IPS-18a (cell line): ENCODE results near the gene CDK6.

Experiments used
- H3K27ac ChIP-seq: one replicate; pipeline ENCODE4 v1.5.1; 2013; ENCODE audit warnings: low read length
- H3K27me3 ChIP-seq: one replicate; pipeline ENCODE4 v1.6.1; 2013; ENCODE audit warnings: mild to moderate bottlenecking, low read length; ENCODE audit not compliant: control insufficient read depth, insufficient read depth
- H3K36me3 ChIP-seq: one replicate; pipeline ENCODE4 v1.6.1; 2013; ENCODE audit warnings: low read depth, low read length; ENCODE audit not compliant: control insufficient read depth
- H3K4me1 ChIP-seq: one replicate; pipeline ENCODE4 v1.6.1; 2013; ENCODE audit warnings: low read depth, low read length; ENCODE audit not compliant: control insufficient read depth
- H3K4me3 ChIP-seq: one replicate; pipeline ENCODE4 v1.5.1; 2013; ENCODE audit warnings: low read length
- H3K9ac ChIP-seq: one replicate; pipeline ENCODE4 v1.6.1; 2013; ENCODE audit warnings: mild to moderate bottlenecking, low read length, moderate library complexity
- H3K9me3 ChIP-seq: one replicate; pipeline ENCODE4 v1.6.1; 2013; ENCODE audit warnings: low read depth, low read length; ENCODE audit not compliant: control insufficient read depth

CDK6 gene

DNA sequence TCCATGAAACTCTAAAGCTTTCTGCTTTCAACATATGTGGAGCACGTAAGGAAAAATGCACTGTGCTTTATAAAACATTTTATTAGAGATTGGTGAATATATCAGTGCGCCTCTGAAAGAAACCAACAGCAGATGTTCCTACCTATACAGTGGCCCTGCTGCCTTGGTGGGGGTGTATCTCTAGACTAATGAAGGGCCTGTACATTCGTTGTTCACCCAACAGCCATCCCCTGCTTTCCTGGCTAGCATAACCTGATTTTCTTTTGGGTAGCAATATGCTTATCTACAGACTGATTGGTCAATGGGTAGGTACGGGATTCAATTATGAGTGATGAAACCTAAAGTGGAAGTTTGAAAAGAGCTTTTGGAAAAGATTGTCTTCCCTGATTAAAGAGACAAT lies 126.5 kb downstream of the CDK6 start:
- Histone ChIP-seq H3K27ac (no peak overlapping the region), H3K4me1 (no peaks in the 10 kb centered on the region), H3K9ac (no peak overlapping the region), H3K4me3 (no peak overlapping the region), H3K9me3 (no peaks in the 10 kb centered on the region), H3K36me3 (no peaks in the 10 kb centered on the region), H3K27me3 (no peaks in the 10 kb centered on the region)

DNA sequence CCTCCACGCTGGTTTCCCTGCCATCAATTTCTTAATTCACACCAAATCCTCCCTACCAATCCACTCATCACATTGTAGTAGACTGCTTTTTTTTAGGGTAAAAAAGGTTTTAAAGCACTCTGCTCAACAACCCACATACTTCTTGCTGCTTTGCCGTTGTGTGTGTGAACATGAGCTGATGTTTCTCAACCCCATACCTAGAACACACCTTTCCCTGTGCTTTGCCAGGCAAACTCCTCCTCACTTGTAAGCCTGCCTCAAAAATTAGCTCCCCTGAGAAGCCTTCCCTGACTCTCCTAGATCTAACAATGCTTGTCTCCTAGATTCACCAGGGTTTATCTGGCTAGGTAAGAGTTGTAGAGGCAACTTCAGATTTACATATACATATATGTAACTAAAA lies 127.2 kb downstream of the CDK6 start:
- Histone ChIP-seq H3K9ac (no peak overlapping the region), H3K9me3 (no peaks in the 10 kb centered on the region), H3K27me3 (no peaks in the 10 kb centered on the region), H3K4me1 (no peaks in the 10 kb centered on the region), H3K36me3 (no peaks in the 10 kb centered on the region), H3K27ac (no peak overlapping the region), H3K4me3 (no peak overlapping the region)

DNA sequence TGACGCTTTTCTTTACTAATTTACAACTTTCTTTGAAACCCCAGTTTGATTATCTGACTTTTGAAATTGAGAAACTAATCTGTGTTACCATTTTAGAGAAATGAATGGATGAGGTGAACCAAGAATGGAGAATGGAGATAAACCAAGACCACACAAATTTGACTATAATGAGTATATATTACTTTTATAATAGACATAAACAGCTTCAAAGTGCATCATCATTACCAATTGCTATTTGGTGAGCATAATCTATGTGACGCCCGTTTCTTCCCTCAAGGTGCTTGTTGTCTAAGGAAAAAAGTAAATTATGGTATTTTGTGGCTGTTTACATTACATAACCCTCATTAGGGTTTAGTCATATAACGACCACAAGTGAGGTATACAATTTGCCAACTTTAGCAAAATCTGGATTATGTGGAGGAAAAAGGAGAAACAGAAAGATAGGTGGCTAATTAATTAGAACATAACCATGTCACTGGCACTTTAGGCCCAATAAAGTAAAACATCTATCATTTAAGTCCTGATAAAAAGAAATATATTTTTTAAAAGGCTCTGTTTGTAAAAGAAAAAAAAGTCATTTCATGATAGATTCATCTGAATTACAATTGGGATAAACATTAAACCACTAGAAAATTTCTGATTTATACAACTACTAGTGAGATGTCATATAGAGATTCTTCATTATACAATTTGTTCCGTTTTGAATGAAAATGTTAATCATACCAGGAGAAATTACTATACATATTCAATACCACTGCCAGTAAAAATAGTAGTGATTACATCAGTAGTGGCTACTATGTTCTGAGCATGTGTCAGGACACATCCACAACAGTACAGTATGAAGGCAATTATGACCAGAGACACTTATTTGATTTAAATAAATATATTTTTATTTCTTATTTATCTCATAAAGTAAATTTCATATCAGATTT lies 128.0 kb downstream of the CDK6 start:
- H3K27me3 ChIP-seq = no peaks in the 10 kb centered on the region
- no peaks in the 10 kb centered on the region for H3K4me1 ChIP-seq
- H3K4me3 ChIP-seq = no peak overlapping the region
- no peak overlapping the region for H3K27ac ChIP-seq
- no peaks in the 10 kb centered on the region for H3K9me3 ChIP-seq
- H3K9ac ChIP-seq = no peak overlapping the region
- H3K36me3 ChIP-seq = no peaks in the 10 kb centered on the region

DNA sequence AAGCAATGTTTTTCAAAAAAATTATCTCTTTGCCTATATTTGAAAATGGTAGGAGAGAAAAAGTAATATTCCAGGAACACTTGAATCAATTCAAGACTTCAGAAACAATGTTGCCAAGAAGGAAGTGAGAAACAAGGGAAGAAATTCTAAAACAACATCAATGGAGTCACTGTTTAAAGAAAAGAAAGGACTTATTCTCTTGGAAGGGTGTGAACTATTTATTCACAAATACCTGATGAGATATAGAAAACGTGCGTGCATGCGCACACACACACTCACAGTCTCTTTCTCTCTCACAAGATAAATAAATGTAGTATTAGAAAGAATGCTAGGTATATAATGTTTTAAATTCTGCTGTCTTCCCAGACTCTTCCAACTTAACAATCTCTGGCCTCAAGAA lies 128.9 kb downstream of the CDK6 start:
- H3K36me3 ChIP-seq = no peaks in the 10 kb centered on the region
- no peak overlapping the region for H3K4me3 ChIP-seq

DNA sequence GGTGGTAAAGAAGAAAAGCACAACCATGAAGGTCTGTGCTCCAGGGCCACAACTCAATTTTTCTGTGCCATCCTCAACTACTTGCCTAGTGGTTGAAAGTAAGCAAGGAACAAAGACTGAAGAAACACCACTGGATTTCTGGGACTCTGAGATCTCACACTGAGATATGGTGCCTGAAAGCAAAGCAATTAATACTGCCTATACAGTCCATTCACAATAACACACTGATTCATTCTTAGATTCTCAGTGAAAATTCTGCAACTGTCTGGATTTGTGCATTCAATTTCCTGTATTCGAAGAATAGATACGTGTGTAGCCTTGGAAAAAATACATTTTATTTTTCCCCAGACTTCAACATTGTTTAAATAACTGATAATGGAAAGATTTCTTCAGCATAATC lies 129.8 kb downstream of the CDK6 start:
- no peaks in the 10 kb centered on the region for H3K9me3 ChIP-seq
- no peak overlapping the region for H3K27ac ChIP-seq
- H3K4me3 ChIP-seq = no peak overlapping the region
- H3K4me1 ChIP-seq = no peaks in the 10 kb centered on the region
- H3K27me3 ChIP-seq = no peaks in the 10 kb centered on the region
- H3K9ac ChIP-seq = no peak overlapping the region
- H3K36me3 ChIP-seq = no peaks in the 10 kb centered on the region

More for the DNA sequence above, 128.9 kb downstream of the CDK6 start:
- H3K4me1 ChIP-seq = no peaks in the 10 kb centered on the region
- H3K27ac ChIP-seq = no peak overlapping the region
- H3K9ac ChIP-seq = no peak overlapping the region
- no peaks in the 10 kb centered on the region for H3K9me3 ChIP-seq
- no peaks in the 10 kb centered on the region for H3K27me3 ChIP-seq

DNA sequence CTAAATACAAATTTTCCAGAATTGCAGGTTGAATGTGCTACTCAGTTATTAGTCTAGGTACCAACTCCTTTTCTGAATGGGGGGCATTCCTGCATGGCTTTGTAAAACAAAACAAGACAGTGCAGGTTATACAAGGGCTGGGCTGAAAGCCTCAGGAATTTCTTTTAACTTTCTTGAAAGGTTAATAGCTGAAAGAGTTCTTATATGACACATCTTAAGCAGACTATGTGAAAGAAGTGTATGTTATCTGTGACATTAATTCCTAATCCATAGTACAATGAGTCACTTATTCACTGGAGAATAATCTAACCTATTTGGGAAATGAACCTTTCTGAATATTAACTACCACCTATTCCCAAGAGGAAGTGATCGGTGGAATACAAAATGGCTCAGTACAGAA lies 130.5 kb downstream of the CDK6 start:
- no peak overlapping the region for H3K9ac ChIP-seq
- no peaks in the 10 kb centered on the region for H3K9me3 ChIP-seq
- no peak overlapping the region for H3K27ac ChIP-seq
- no peaks in the 10 kb centered on the region for H3K36me3 ChIP-seq
- no peaks in the 10 kb centered on the region for H3K27me3 ChIP-seq
- H3K4me1 ChIP-seq = no peaks in the 10 kb centered on the region
- no peak overlapping the region for H3K4me3 ChIP-seq

DNA sequence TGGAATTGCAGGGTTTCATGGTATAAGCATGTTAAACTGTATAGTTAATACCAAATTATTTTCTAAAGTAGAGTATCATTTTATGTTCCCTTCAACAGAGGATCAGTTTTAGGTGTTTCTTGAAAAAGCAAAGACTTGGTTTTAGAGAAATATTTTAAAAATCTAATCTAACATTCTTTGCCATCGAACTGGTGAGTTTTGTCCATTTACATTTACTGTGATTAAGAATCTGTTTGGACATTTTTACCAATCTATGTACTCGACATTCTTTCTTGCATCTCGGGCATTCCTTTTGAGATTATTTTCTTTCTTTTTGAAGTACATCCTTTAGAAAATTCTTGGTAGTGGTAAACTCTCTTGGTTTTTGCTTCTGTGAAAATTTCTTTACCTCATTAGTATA lies 131.5 kb downstream of the CDK6 start:
- Histone ChIP-seq H3K9ac (no peak overlapping the region), H3K27me3 (no peaks in the 10 kb centered on the region), H3K4me1 (no peaks in the 10 kb centered on the region), H3K9me3 (no peaks in the 10 kb centered on the region), H3K4me3 (no peak overlapping the region), H3K27ac (no peak overlapping the region), H3K36me3 (no peaks in the 10 kb centered on the region)

DNA sequence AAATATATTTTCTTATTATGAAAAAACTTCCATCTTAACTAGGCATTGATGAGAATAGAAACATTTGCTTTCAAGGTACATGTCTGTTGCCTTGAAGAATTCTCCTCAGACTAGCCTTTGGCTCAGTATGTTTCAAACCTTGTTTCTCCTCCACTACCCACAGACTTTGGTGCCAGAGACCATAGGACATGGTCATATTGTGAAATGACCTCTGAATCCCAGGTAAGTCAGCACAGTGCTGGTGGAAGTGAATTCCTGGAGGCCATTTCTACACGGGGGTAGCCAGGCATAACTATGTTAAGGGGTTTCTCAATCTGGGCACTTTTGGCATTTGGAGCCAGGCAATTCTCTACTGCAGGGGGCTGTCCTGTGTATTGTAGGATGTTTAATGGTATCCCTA lies 133.8 kb downstream of the CDK6 start:
- no peaks in the 10 kb centered on the region for H3K36me3 ChIP-seq
- no peak overlapping the region for H3K4me3 ChIP-seq

DNA sequence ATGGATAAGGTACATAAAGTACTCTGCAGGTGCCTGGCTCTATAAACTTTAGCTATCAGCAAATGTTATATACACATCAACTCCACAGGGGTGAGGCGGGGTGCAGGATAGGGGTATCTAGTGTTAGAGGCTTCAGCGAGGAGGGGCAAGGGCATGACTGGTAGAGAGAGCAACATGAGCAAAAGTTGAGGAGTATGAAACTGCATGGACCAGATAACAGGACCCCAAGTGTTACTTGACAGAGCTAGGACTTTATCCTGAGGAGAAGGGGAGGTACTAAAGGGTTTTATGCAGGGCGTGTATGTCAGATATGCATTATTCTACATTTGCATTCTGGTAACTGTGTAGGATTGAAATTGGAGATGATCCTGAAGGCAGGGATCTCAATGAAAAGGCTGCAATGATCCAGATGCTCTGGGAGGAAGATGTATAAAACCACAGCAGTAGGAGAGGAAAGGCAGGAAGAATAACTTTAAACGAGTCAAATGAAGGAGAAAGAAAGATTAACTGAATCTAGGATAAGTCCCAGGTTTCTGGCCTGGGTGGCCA lies 136.3 kb downstream of the CDK6 start:
- Histone ChIP-seq H3K36me3 (no peaks in the 10 kb centered on the region), H3K27me3 (no peaks in the 10 kb centered on the region), H3K4me3 (no peak overlapping the region), H3K9me3 (no peaks in the 10 kb centered on the region), H3K27ac (no peak overlapping the region), H3K4me1 (peaks cover 12% of the 10 kb centered on the region), H3K9ac (no peak overlapping the region)

More for the DNA sequence above, 133.8 kb downstream of the CDK6 start:
- no peaks in the 10 kb centered on the region for H3K27me3 ChIP-seq
- H3K9me3 ChIP-seq = no peaks in the 10 kb centered on the region
- H3K4me1 ChIP-seq = no peaks in the 10 kb centered on the region
- no peak overlapping the region for H3K27ac ChIP-seq
- no peak overlapping the region for H3K9ac ChIP-seq

DNA sequence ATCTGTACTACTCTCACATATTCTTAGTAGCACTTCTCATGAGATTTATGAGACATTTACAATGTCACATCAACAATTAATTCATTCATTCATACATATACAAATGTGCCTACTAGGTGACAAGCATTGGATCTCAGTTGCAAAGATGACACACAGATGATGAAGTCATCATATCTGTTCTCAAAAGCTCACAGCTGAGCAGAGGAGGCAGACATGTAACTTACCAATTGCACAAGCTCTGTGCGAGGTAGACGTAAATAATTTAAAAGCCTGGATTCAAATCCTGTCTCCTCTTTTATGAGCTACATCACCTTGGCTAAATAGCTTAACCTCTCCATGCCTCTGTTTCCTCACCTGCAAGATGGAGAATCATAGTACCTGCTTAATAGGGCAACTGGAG lies 136.8 kb downstream of the CDK6 start:
- no peaks in the 10 kb centered on the region for H3K9me3 ChIP-seq
- H3K27me3 ChIP-seq = no peaks in the 10 kb centered on the region
- H3K36me3 ChIP-seq = no peaks in the 10 kb centered on the region
- H3K9ac ChIP-seq = no peak overlapping the region
- peaks cover 17% of the 10 kb centered on the region for H3K4me1 ChIP-seq
- no peak overlapping the region for H3K27ac ChIP-seq
- H3K4me3 ChIP-seq = no peak overlapping the region

DNA sequence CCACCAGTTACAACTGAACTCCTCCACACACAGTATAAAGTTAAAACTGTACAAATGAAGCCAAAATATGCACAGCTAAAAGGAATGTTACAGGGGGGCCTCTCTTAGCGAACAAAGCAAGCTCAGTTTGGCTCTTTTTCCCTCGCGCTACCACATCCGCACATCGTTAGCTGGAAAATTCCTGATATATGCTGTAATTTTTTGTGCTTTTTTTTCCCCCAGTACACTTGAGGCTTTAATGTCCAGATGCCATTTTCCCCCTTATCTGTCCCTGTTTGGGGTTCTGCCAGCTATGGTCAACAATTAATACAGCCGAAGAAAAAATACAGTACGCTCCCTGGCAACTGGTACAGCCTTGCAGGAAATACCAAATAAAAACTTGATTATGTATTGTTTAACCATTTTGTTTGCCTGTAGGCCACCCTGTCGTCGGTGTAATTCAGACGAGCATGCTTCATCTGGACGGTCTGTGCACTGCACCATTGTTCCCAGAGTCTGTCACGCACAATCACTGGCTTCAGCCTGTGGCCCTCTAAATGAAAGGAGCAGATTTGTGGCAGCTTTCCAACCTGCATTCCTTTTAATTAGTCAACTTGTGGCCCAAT lies 138.0 kb downstream of the CDK6 start:
- Histone ChIP-seq H3K9me3 (no peaks in the 10 kb centered on the region), H3K4me1 (peaks cover 17% of the 10 kb centered on the region), H3K27ac (no peak overlapping the region), H3K27me3 (no peaks in the 10 kb centered on the region), H3K36me3 (no peaks in the 10 kb centered on the region), H3K4me3 (no peak overlapping the region), H3K9ac (no peak overlapping the region)
